Gastrocnemius medialis (tissue), 4 donors: ENCODE results near the gene MPHOSPH6. TPM values are rescaled to one million over a fixed set of nuclear protein-coding genes. Genes with fewer than 3 reads are reported as not detected.
"Not testable (repeated sequence)": the region's sequence is repeated elsewhere in the genome, so short reads cannot be mapped to it uniquely, and the experiment has no call there.

Source experiments
- ATAC-seq, 2 donors: fragments of 150-250 bp; one replicate each; pipeline ENCODE4 v1.9.1; 2016
- DNase-seq, 2 donors: peaks; one replicate each; pipeline ENCODE4 v3.0.0-alpha.2; 2019
- H3K27ac ChIP-seq, 4 donors: fragments of 200-600 bp; sonication (generic); 1 replicate in 1 of 4; 2 replicates in 3 of 4; pipeline ENCODE4 v1.5.1; 2016 to 2018; ENCODE audit warnings: mild to moderate bottlenecking in 2 of 4, moderate library complexity in 1 of 4
- H3K27me3 ChIP-seq, 3 donors: fragments of 200-600 bp; sonication (generic) in 2 of 3; 1 replicate in 1 of 3; 2 replicates in 2 of 3; pipeline versions ENCODE4 v1.5.1 to v1.6.0; 2016 to 2019; ENCODE audit warnings: mild to moderate bottlenecking in 1 of 3, moderate library complexity in 1 of 3
- H3K36me3 ChIP-seq, 2 donors: fragments of 200-600 bp; sonication (generic) in 1 of 2; one replicate each; pipeline ENCODE4 v1.5.1; 2017 to 2018
- H3K4me1 ChIP-seq, 2 donors: fragments of 200-600 bp; sonication (generic) in 1 of 2; one replicate each; pipeline ENCODE4 v1.5.1; 2016 to 2017; ENCODE audit warnings: mild to moderate bottlenecking in 2 of 2
- H3K4me3 ChIP-seq, 4 donors: fragments of 200-600 bp; sonication (generic) in 3 of 4; 1 replicate in 1 of 4; 2 replicates in 3 of 4; pipeline ENCODE4 v1.5.1; 2016 to 2019; ENCODE audit warnings: mild to moderate bottlenecking in 2 of 4
- H3K9me3 ChIP-seq, 3 donors: fragments of 200-600 bp; sonication (generic) in 2 of 3; 1 replicate in 1 of 3; 2 replicates in 2 of 3; pipeline ENCODE4 v1.5.1; 2016 to 2019
- POLR2A ChIP-seq, 2 donors: fragments of 450-650 bp; IDR thresholded peaks; one replicate each; pipeline ENCODE4 v1.6.1; 2017; ENCODE audit warnings: antibody characterized with exemption in 2 of 2, mild to moderate bottlenecking in 2 of 2, moderate library complexity in 2 of 2
- in situ Hi-C, 4 donors: fragments of 200-750 bp; cut with MboI; loops; one replicate each; pipeline versions ENCODE4 v1.15.0 to v1.8.0; 2017; ENCODE audit warnings: low sequenced_read_pairs in 4 of 4
- intact Hi-C: fragments of 100-400 bp; cut with DNase I; formaldehyde crosslinking; loops from one replicate; pipeline ENCODE4 v1.15.1; 2023; ENCODE audit warnings: low total_unique reads
- total RNA-seq, 4 donors: library from RNA; depleted of rRNA; stranded (reverse); fragments of >200 nt; gene quantifications; one replicate each; pipeline versions ENCODE4 v1.1.0 to v1.2.3, GENCODE V29; 2016
- TF ChIP-seq, protein P1 (sequence below), 5 experiments: fragments of 450-650 bp in 3 of 5; fragments of 200-600 bp in 2 of 5; sonication (generic) in 2 of 5; IDR thresholded peaks in 4 of 5; conservative IDR thresholded peaks in 1 of 5; 1 replicate in 4 of 5; 2 replicates in 1 of 5; pipeline ENCODE4 v1.5.1; 2016 to 2019; ENCODE audit warnings: antibody characterized with exemption in 5 of 5, mild to moderate bottlenecking in 3 of 5, moderate library complexity in 3 of 5

MPHOSPH6 gene, protein sequence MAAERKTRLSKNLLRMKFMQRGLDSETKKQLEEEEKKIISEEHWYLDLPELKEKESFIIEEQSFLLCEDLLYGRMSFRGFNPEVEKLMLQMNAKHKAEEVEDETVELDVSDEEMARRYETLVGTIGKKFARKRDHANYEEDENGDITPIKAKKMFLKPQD
- 10 to 100 TPM in 2 of 4 donors, 1 to 10 TPM in 2; 6.1 to 12.0 (median 9.3) TPM for total RNA-seq

DNA sequence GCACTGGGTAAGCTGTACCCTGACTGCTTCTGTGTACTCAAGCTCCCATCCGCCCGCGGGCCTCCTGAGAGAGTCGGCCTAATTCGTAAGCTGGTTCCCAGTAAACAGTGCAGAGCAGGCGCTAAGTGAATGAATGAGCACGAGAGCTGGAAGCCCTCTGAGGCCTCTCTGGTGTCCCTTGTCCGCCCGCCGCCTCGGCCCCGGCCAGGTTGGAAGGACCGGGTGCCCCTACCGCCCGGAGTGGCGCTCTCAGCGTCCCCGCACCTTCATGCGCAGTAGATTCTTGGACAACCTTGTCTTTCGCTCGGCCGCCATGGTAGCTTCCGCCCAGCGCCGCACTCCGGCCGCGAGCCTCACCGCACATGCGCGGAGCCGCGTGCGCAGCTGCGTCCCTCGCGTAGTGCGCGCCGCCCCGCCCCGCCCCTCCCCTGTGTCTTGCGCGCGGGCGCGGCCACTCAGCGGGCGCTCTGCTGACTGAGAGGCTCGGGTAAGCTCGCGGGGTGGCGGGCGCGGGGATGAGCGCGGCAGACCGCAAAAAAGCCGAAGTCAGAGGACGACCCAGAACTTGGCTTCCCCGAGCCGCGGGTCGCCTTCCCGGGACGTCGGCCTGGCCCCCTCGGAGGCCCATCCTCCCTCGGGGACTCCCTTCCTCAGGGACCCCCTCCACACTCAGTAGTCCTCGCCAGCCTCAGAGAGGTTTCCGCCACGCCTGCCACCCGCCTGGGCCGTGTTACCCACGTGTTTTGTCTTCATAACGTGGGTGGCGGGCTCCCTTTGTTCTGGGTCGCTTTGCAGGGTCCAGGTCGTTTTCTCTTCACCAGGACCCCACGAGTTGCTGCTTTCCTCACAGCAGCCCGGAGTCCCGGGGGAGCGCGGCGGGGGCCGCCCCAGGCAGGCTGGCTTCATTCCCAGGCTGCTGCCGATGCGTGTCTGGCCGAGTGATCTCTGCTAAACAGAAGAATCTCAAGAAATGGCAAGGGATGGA, at the start of gene MPHOSPH6:
MPHOSPH6 (minus strand) TSS at position 364 of the 985 bp plus-strand sequence; CDS start at position 315, 49 bp downstream.
- no peaks in the 10 kb centered on the region for H3K9me3 ChIP-seq
- no peaks in the 10 kb centered on the region for H3K36me3 ChIP-seq
- peaks cover 12 to 13% of the 10 kb centered on the region in 2 donors for H3K4me1 ChIP-seq
- in situ Hi-C loops (no loop called here), intact Hi-C loops (no loop called here)
- H3K4me3 ChIP-seq = peak within 1 kb of the TSS; percentile 73 to 80 (median 79)
- H3K27me3 ChIP-seq = peaks cover 0 to 4% (median 0%) of the 10 kb centered on the region in 3 donors
- peak; percentile 73 to 83 for DNase-seq
- ATAC-seq = peak; percentile 95 to 98
- peak within 1 kb of the TSS; percentile 68 to 80 (median 74) for H3K27ac ChIP-seq
- no peak for TF ChIP-seq POLR2A (IDR thresholded peaks at IDR 0.05)
- TF ChIP-seq, protein P1, sequence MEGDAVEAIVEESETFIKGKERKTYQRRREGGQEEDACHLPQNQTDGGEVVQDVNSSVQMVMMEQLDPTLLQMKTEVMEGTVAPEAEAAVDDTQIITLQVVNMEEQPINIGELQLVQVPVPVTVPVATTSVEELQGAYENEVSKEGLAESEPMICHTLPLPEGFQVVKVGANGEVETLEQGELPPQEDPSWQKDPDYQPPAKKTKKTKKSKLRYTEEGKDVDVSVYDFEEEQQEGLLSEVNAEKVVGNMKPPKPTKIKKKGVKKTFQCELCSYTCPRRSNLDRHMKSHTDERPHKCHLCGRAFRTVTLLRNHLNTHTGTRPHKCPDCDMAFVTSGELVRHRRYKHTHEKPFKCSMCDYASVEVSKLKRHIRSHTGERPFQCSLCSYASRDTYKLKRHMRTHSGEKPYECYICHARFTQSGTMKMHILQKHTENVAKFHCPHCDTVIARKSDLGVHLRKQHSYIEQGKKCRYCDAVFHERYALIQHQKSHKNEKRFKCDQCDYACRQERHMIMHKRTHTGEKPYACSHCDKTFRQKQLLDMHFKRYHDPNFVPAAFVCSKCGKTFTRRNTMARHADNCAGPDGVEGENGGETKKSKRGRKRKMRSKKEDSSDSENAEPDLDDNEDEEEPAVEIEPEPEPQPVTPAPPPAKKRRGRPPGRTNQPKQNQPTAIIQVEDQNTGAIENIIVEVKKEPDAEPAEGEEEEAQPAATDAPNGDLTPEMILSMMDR (IDR thresholded peaks at IDR 0.05 in 4 of 5, conservative IDR thresholded peaks at IDR 0.05 in 1 of 5) = peak in 1 of 5 experiments; percentile 25

DNA sequence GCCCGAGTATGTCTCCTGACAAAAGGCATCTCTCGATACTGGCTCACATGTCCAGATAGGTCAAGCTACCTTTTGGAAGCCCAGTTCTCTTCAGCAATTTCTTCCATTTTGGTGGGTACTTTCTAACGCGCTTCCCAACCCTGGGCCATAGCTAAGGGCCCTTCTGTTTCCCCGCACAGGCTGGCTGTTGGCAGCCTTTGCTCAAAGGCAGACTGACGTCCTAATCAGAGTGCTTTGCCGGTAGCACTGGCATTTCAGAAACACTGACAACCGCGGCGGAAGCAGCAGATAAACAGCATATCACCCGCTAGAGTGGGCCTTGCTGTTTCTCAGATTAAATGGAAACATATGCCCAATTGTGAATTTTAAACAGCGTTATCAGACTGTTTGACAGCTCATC, 49.3 kb upstream of the MPHOSPH6 start:
- no peak for ATAC-seq
- TF ChIP-seq, protein P1 (IDR thresholded peaks at IDR 0.05 in 4 of 5, conservative IDR thresholded peaks at IDR 0.05 in 1 of 5) = no peak
- no peak for TF ChIP-seq POLR2A (IDR thresholded peaks at IDR 0.05)
- DNase-seq = no peak
- H3K27ac ChIP-seq = no peak overlapping the region
- H3K27me3 ChIP-seq = no peaks in the 10 kb centered on the region
- H3K4me3 ChIP-seq = no peak overlapping the region
- H3K4me1 ChIP-seq = no peaks in the 10 kb centered on the region
- in situ Hi-C loops (no loop called here), intact Hi-C loops (no loop called here)
- H3K9me3 ChIP-seq = no peaks in the 10 kb centered on the region
- no peaks in the 10 kb centered on the region for H3K36me3 ChIP-seq

DNA sequence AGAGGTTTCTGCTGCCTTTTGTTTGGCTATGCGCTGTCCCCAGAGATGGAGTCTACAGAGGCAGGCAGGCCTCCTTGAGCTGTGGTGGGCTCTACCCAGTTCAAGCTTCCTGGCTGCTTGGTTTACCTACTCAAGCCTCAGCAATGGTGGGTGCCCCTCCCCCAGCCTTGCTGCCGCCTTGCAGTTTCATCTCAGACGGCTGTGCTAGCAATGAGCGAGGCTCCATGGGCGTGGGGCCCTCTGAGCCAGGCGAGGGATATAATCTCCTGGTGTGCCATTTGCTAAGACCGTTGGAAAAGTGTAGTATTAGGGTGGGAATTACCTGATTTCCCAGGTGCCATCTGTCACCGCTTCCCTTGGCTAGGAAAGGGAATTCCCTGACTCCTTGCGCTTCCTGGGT, 39.3 kb upstream of the MPHOSPH6 start:
- H3K27me3 ChIP-seq, DNase-seq, H3K27ac ChIP-seq, in situ Hi-C loops, H3K4me3 ChIP-seq, H3K9me3 ChIP-seq, H3K4me1 ChIP-seq, ATAC-seq, H3K36me3 ChIP-seq, intact Hi-C loops: not testable (repeated sequence)

DNA sequence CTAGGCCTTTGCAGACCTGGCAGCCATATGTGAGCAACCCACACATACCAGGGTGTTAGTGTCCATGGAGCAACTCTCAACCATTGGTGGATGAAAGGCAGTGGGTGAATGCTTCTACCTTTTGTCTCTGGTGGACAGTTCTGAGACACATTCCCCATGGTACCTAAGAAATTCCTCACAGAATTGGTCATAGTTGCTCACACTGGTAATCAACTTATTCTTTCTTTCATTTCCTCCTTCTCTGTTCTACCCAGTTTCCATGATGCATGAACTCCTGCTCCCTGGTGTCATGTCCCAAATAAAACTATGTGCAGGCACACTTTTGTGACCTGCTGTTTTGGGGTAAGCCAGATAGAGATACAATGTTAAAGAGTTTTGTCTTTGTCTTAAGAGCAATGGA, 33.2 kb upstream of the MPHOSPH6 start:
- Histone ChIP-seq H3K4me1 (no peaks in the 10 kb centered on the region), H3K27ac (no peak overlapping the region), H3K27me3 (no peaks in the 10 kb centered on the region), H3K36me3 (no peaks in the 10 kb centered on the region), H3K4me3 (no peak overlapping the region), H3K9me3 (no peaks in the 10 kb centered on the region)
- TF ChIP-seq, protein P1 (IDR thresholded peaks at IDR 0.05 in 4 of 5, conservative IDR thresholded peaks at IDR 0.05 in 1 of 5) = no peak
- TF ChIP-seq POLR2A (IDR thresholded peaks at IDR 0.05) = no peak
- in situ Hi-C loops (no loop called here), intact Hi-C loops (no loop called here)
- no peak for DNase-seq
- no peak for ATAC-seq

DNA sequence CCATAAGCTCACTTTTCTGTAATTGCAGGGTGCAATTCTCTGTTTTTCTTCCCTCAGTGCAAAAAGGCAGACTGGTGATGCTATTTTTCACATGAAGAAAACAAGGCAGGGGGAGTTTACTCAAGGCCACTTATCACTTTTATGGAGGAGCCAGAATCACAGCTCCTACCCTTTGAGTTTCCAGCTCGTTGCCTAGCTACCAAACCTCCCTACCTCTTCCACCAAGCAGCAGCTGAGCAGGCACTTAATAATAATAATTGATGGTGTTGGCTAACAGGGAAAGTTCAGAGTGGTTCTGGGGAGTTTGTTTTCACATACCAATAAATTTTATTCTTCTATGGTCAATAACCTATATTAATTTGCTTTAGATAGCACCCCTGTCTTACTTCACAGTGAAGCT, 31.9 kb upstream of the MPHOSPH6 start:
- ATAC-seq = no peak
- in situ Hi-C loops (no loop called here), intact Hi-C loops (no loop called here)

More for the DNA sequence above, 31.9 kb upstream of the MPHOSPH6 start:
- Histone ChIP-seq H3K36me3 (no peaks in the 10 kb centered on the region), H3K27ac (no peak overlapping the region), H3K9me3 (no peaks in the 10 kb centered on the region), H3K27me3 (no peaks in the 10 kb centered on the region), H3K4me1 (no peaks in the 10 kb centered on the region), H3K4me3 (no peak overlapping the region)
- no peak for DNase-seq
- TF ChIP-seq, protein P1 (IDR thresholded peaks at IDR 0.05 in 4 of 5, conservative IDR thresholded peaks at IDR 0.05 in 1 of 5) = no peak
- TF ChIP-seq POLR2A (IDR thresholded peaks at IDR 0.05) = no peak
